Measurements from ENCODE around the gene PTPRT. TPM values are rescaled to one million over a fixed set of nuclear protein-coding genes. Genes with fewer than 3 reads are reported as not detected.

PTPRT gene
- total and polyA plus RNA-seq, 12 donors: 0.05 to 0.34 (median 0.16) TPM; not detected in 1

GRCh38 chr20:42754706-42755105 is 435.0 kb downstream of the PTPRT start:
- Histone ChIP-seq H3K4me3 (no peak overlapping the region), H3K27ac (no peak overlapping the region), H3K9me3 (replicated peaks in 1 of 3) (no peaks in the 10 kb centered on the region), H3K27me3 (no peaks in the 10 kb centered on the region), H3K36me3 (replicated peaks in 1 of 2) (no peaks in the 10 kb centered on the region), H3K4me1 (replicated peaks in 1 of 2) (no peaks in the 10 kb centered on the region)
- no peak for TF ChIP-seq POLR2A (IDR thresholded peaks at IDR 0.05)
- no peak for DNase-seq
- intact Hi-C loops (cut with DNase I): no loop called here
- WGBS, 4 donors: 57 to 77% (median 72%) methylated on average over 2 of the region's 2 CpGs

- DNase-seq: no peak
- intact Hi-C loops (cut with DNase I): no loop called here
- Histone ChIP-seq H3K4me3 (no peak overlapping the region), H3K36me3 (replicated peaks in 1 of 2) (no peaks in the 10 kb centered on the region), H3K9me3 (replicated peaks in 1 of 3) (no peaks in the 10 kb centered on the region), H3K27me3 (no peaks in the 10 kb centered on the region), H3K27ac (no peak overlapping the region), H3K4me1 (replicated peaks in 1 of 2) (no peaks in the 10 kb centered on the region)
- no peak for TF ChIP-seq POLR2A (IDR thresholded peaks at IDR 0.05)
- no peak for TF ChIP-seq CTCF (IDR thresholded peaks at IDR 0.05)
- WGBS, 4 donors: 70 to 84% (median 73%) methylated on average over 3 of the region's 3 CpGs
Measured at GRCh38 chr20:42752620-42753019, 437.1 kb downstream of the PTPRT start.

- no peaks in the 10 kb centered on the region for H3K4me1 ChIP-seq (replicated peaks in 1 of 2)
- intact Hi-C loops (cut with DNase I): no loop called here
- 69 to 81% (median 74%) methylated on average over 5 of the region's 5 CpGs for WGBS, 4 donors
- no peaks in the 10 kb centered on the region for H3K9me3 ChIP-seq (replicated peaks in 1 of 3)
- H3K36me3 ChIP-seq (replicated peaks in 1 of 2): no peaks in the 10 kb centered on the region
- no peak for DNase-seq
- H3K27ac ChIP-seq: no peak overlapping the region
- no peaks in the 10 kb centered on the region for H3K27me3 ChIP-seq
- no peak for TF ChIP-seq CTCF (IDR thresholded peaks at IDR 0.05)
- no peak for TF ChIP-seq POLR2A (IDR thresholded peaks at IDR 0.05)
- H3K4me3 ChIP-seq: no peak overlapping the region
Measured at GRCh38 chr20:42749556-42749955, 440.1 kb downstream of the PTPRT start.

- TF ChIP-seq POLR2A (IDR thresholded peaks at IDR 0.05): no peak
- no peak for TF ChIP-seq CTCF (IDR thresholded peaks at IDR 0.05)
- H3K9me3 ChIP-seq (replicated peaks in 1 of 3): no peaks in the 10 kb centered on the region
- no peak for DNase-seq
- 55 to 71% (median 66%) methylated on average over 2 of the region's 2 CpGs for WGBS, 4 donors
- no peaks in the 10 kb centered on the region for H3K4me1 ChIP-seq (replicated peaks in 1 of 2)
- no peak overlapping the region for H3K4me3 ChIP-seq
- H3K27ac ChIP-seq: no peak overlapping the region
- H3K27me3 ChIP-seq: no peaks in the 10 kb centered on the region
- H3K36me3 ChIP-seq (replicated peaks in 1 of 2): no peaks in the 10 kb centered on the region
- intact Hi-C loops (cut with DNase I): no loop called here
Measured at GRCh38 chr20:42747765-42748411, 441.8 kb downstream of the PTPRT start.
